Parathyroid adenoma (tissue), 2 donors: Measurements from ENCODE around the gene TMEM235.

Experiments used
- H2AFZ ChIP-seq: fragments of 300-600 bp; sonication (generic); one replicate; pipeline ENCODE4 v1.7.0; 2017; ENCODE audit warnings: antibody characterized with exemption, mild to moderate bottlenecking
- H3K27ac ChIP-seq: fragments of 300-600 bp; sonication (generic); one replicate; pipeline ENCODE4 v1.7.0; 2017
- H3K27me3 ChIP-seq: fragments of 300-600 bp; sonication (generic); one replicate; pipeline ENCODE4 v1.7.0; 2017; ENCODE audit warnings: low read length; ENCODE audit not compliant: control insufficient read depth, insufficient read depth
- H3K36me3 ChIP-seq: fragments of 300-600 bp; sonication (generic); one replicate; pipeline ENCODE4 v1.7.0; 2017; ENCODE audit warnings: low read length; ENCODE audit not compliant: control insufficient read depth, insufficient read depth
- H3K4me1 ChIP-seq: fragments of 300-600 bp; sonication (generic); one replicate; pipeline ENCODE4 v1.7.0; 2017; ENCODE audit warnings: control low read depth
- H3K4me2 ChIP-seq: fragments of 300-600 bp; sonication (generic); one replicate; pipeline ENCODE4 v1.7.0; 2017; ENCODE audit warnings: low read length
- H3K4me3 ChIP-seq: fragments of 300-600 bp; sonication (generic); one replicate; pipeline ENCODE4 v1.7.0; 2017; ENCODE audit warnings: low read depth, low read length
- H3K79me2 ChIP-seq: fragments of 300-600 bp; sonication (generic); one replicate; pipeline ENCODE4 v1.7.0; 2017; ENCODE audit warnings: control low read depth
- H3K9ac ChIP-seq: fragments of 300-600 bp; sonication (generic); one replicate; pipeline ENCODE4 v1.7.0; 2017; ENCODE audit warnings: mild to moderate bottlenecking
- H3K9me3 ChIP-seq: fragments of 300-600 bp; sonication (generic); one replicate; pipeline ENCODE4 v1.7.0; 2017; ENCODE audit warnings: low read length; ENCODE audit not compliant: control insufficient read depth
- TF ChIP-seq, protein P1 (sequence below): fragments of 300-600 bp; sonication (generic); IDR thresholded peaks from one replicate; pipeline ENCODE4 v1.7.0; 2017; ENCODE audit warnings: antibody characterized with exemption, mild to moderate bottlenecking
- donor health status: primary hyperparathyroidism.

TMEM235 gene

GRCh38 chr17:78214016-78214705 lies 17.3 kb upstream of the TMEM235 start, which contains the start of gene BIRC5:
TSS of gene BIRC5 (plus strand) at chr17:78214253. CDS start at chr17:78214317, 64 bp downstream.
- no peak within 1 kb of the TSS for H3K9ac ChIP-seq

GRCh38 chr17:78214706-78215061 lies 16.7 kb upstream of the TMEM235 start:
- Histone ChIP-seq H3K9me3 (no peaks in the 10 kb centered on the region), H3K79me2 (no peaks in the 10 kb centered on the region), H3K27me3 (no peaks in the 10 kb centered on the region), H3K36me3 (no peaks in the 10 kb centered on the region), H3K9ac (no peak overlapping the region), H2AFZ (peak overlapping the region; percentile 75), H3K4me2 (no peak overlapping the region), H3K27ac (no peak overlapping the region), H3K4me1 (peaks cover 1% of the 10 kb centered on the region), H3K4me3 (no peak overlapping the region)
- TF ChIP-seq, protein P1, sequence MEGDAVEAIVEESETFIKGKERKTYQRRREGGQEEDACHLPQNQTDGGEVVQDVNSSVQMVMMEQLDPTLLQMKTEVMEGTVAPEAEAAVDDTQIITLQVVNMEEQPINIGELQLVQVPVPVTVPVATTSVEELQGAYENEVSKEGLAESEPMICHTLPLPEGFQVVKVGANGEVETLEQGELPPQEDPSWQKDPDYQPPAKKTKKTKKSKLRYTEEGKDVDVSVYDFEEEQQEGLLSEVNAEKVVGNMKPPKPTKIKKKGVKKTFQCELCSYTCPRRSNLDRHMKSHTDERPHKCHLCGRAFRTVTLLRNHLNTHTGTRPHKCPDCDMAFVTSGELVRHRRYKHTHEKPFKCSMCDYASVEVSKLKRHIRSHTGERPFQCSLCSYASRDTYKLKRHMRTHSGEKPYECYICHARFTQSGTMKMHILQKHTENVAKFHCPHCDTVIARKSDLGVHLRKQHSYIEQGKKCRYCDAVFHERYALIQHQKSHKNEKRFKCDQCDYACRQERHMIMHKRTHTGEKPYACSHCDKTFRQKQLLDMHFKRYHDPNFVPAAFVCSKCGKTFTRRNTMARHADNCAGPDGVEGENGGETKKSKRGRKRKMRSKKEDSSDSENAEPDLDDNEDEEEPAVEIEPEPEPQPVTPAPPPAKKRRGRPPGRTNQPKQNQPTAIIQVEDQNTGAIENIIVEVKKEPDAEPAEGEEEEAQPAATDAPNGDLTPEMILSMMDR: no peak

More at GRCh38 chr17:78214016-78214705, 17.3 kb upstream of the TMEM235 start, which contains the start of gene BIRC5:
- Histone ChIP-seq H3K4me1 (no peaks in the 10 kb centered on the region), H3K4me2 (peak within 1 kb of the TSS; percentile 75), H3K9me3 (no peaks in the 10 kb centered on the region), H2AFZ (peak within 1 kb of the TSS; percentile 75), H3K27me3 (no peaks in the 10 kb centered on the region), H3K36me3 (no peaks in the 10 kb centered on the region), H3K79me2 (no peaks in the 10 kb centered on the region), H3K4me3 (no peak within 1 kb of the TSS), H3K27ac (no peak within 1 kb of the TSS)
- TF ChIP-seq, protein P1: no peak

- no peaks in the 10 kb centered on the region for H3K36me3 ChIP-seq
- no peak overlapping the region for H3K9ac ChIP-seq
- no peak overlapping the region for H3K27ac ChIP-seq
- peaks cover 3% of the 10 kb centered on the region for H3K4me1 ChIP-seq
- H3K9me3 ChIP-seq: no peaks in the 10 kb centered on the region
- no peak overlapping the region for H3K4me2 ChIP-seq
- H2AFZ ChIP-seq: peak overlapping the region; percentile 73
- no peaks in the 10 kb centered on the region for H3K27me3 ChIP-seq
- TF ChIP-seq, protein P1: no peak
- no peak overlapping the region for H3K4me3 ChIP-seq
- no peaks in the 10 kb centered on the region for H3K79me2 ChIP-seq
Observed at GRCh38 chr17:78219396-78220150, 11.9 kb upstream of the TMEM235 start.

- no peak overlapping the region for H3K4me2 ChIP-seq
- no peaks in the 10 kb centered on the region for H3K36me3 ChIP-seq
- H3K27me3 ChIP-seq: no peaks in the 10 kb centered on the region
- H3K4me3 ChIP-seq: no peak overlapping the region
- no peaks in the 10 kb centered on the region for H3K9me3 ChIP-seq
- no peak overlapping the region for H3K9ac ChIP-seq
- H3K4me1 ChIP-seq: peaks cover 3% of the 10 kb centered on the region
- peak overlapping the region; percentile 17 for H3K27ac ChIP-seq
- no peak overlapping the region for H2AFZ ChIP-seq
- TF ChIP-seq, protein P1: no peak
- no peaks in the 10 kb centered on the region for H3K79me2 ChIP-seq
Observed at GRCh38 chr17:78223061-78223460, 8.4 kb upstream of the TMEM235 start.
